NCI-H2227 treated with DMSO at 0.1 percent for 48 hours (cell line): ENCODE measurements around the gene CPT1C.
A peak's percentile ranks its signal among the peaks of the same experiment; 100 is the strongest.

Experiments
- DNase-seq: peaks from one replicate; lab custom pipeline; 2025; lab: John Stamatoyannopoulos, UW

The CPT1C gene

GRCh38 chr19:49690656-49691242, at the start of gene CPT1C:
Gene CPT1C (plus strand): TSS chr19:49691116. CDS start chr19:49692253, 1,137 bp downstream.
- DNase-seq, result peak; percentile 88

GRCh38 chr19:49641688-49642491, 49.0 kb upstream of the CPT1C start, which contains the start of gene SCAF1:
Gene SCAF1 (plus strand): TSS chr19:49642209. CDS start chr19:49645027, 2,818 bp downstream.
- peak; percentile 93 for DNase-seq

- no peak for DNase-seq
Measured at GRCh38 chr19:49642492-49643035, 48.4 kb upstream of the CPT1C start.

- no peak for DNase-seq
Measured at GRCh38 chr19:49643466-49643865, 47.5 kb upstream of the CPT1C start.

- DNase-seq, result no peak
Measured at GRCh38 chr19:49645592-49645991, 45.3 kb upstream of the CPT1C start.

- no peak for DNase-seq
Measured at GRCh38 chr19:49645995-49646394, 44.9 kb upstream of the CPT1C start.

- DNase-seq, result no peak
Measured at GRCh38 chr19:49646586-49646985, 44.3 kb upstream of the CPT1C start.

GRCh38 chr19:49651029-49651819, 39.7 kb upstream of the CPT1C start:
- DNase-seq, result no peak

- DNase-seq, result no peak
Measured at GRCh38 chr19:49651820-49652550, 38.9 kb upstream of the CPT1C start.

- no peak for DNase-seq
Measured at GRCh38 chr19:49652551-49653465, 38.1 kb upstream of the CPT1C start.

- no peak for DNase-seq
Measured at GRCh38 chr19:49653466-49653806, 37.5 kb upstream of the CPT1C start.

GRCh38 chr19:49654581-49654980, 36.3 kb upstream of the CPT1C start:
- no peak for DNase-seq

GRCh38 chr19:49655570-49656455, 35.1 kb upstream of the CPT1C start:
- no peak for DNase-seq

GRCh38 chr19:49656456-49657109, 34.3 kb upstream of the CPT1C start:
- no peak for DNase-seq

- no peak for DNase-seq
Measured at GRCh38 chr19:49657493-49658138, 33.3 kb upstream of the CPT1C start.

GRCh38 chr19:49658139-49658517, 32.8 kb upstream of the CPT1C start:
- DNase-seq, result no peak

GRCh38 chr19:49658566-49659442, 32.1 kb upstream of the CPT1C start:
- no peak for DNase-seq
